ENCODE data around the gene SDK1.

DNA sequence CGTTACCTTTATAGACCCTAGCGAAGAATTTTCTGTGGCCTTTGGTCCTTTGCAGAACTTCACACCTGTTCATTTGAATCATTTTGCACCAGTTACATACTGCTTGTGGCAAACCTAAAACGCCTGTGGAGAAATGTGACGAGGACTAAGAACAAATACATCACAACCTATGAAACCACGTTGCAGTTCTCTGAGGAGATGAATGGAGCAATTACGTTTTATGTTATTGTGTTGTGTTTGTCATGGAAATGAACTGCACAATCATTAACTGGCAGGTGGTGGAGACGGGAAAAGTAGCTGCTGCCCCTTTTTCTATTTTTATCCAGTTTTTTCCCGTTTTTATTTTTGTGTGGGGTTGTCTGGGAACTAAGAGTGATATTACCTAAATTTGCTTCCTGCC lies 505.5 kb downstream of the SDK1 start:
- TF ChIP-seq, protein P1, sequence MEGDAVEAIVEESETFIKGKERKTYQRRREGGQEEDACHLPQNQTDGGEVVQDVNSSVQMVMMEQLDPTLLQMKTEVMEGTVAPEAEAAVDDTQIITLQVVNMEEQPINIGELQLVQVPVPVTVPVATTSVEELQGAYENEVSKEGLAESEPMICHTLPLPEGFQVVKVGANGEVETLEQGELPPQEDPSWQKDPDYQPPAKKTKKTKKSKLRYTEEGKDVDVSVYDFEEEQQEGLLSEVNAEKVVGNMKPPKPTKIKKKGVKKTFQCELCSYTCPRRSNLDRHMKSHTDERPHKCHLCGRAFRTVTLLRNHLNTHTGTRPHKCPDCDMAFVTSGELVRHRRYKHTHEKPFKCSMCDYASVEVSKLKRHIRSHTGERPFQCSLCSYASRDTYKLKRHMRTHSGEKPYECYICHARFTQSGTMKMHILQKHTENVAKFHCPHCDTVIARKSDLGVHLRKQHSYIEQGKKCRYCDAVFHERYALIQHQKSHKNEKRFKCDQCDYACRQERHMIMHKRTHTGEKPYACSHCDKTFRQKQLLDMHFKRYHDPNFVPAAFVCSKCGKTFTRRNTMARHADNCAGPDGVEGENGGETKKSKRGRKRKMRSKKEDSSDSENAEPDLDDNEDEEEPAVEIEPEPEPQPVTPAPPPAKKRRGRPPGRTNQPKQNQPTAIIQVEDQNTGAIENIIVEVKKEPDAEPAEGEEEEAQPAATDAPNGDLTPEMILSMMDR (IDR thresholded peaks at IDR 0.05), result no peak
- no peak for TF ChIP-seq POLR2A (IDR thresholded peaks at IDR 0.05)
